Breast epithelium (tissue), 3 donors: ENCODE results near the gene EPG5.

Experiments used
- CTCF ChIP-seq, 3 donors: fragments of 450-650 bp; IDR thresholded peaks; one replicate each; pipeline ENCODE4 v1.5.1; 2016 to 2017; ENCODE audit warnings: antibody characterized with exemption in 3 of 3, mild to moderate bottlenecking in 3 of 3, moderate library complexity in 3 of 3
- POLR2A ChIP-seq: fragments of 450-650 bp; IDR thresholded peaks from one replicate; pipeline ENCODE4 v1.6.1; 2016; ENCODE audit warnings: antibody characterized with exemption, mild to moderate bottlenecking, moderate library complexity
- POLR2AphosphoS5 ChIP-seq, 3 donors: sonication (generic); formaldehyde crosslinking; IDR thresholded peaks; one replicate each; pipeline ENCODE4 v1.6.1; 2017; ENCODE audit warnings: antibody characterized with exemption in 3 of 3

- TF ChIP-seq CTCF (IDR thresholded peaks at IDR 0.05) (no peak), POLR2A (no peak), POLR2AphosphoS5 (IDR thresholded peaks at IDR 0.05) (no peak)
Observed at GRCh38 chr18:46007165-46007564, 40.0 kb upstream of the EPG5 start.
